Dendritic cell treated with granulocyte-macrophage colony-stimulating factor and Interleukin-4, amounts not matched to agents 40 ng/mL and 50 ng/mL, for 4 days (primary cell): ENCODE results near the gene UBE2R2.
"Not testable (repeated sequence)": the region's sequence is repeated elsewhere in the genome, so short reads cannot be mapped to it uniquely, and the experiment has no call there.

Experiments used
- H3K27ac Mint-ChIP-seq: one replicate; pipeline ENCODE4 v1.8.0; 2022; ENCODE audit warnings: mild to moderate bottlenecking, mixed read lengths
- H3K27me3 Mint-ChIP-seq: one replicate; pipeline ENCODE4 v1.8.0; 2022; ENCODE audit warnings: mild to moderate bottlenecking, mixed read lengths
- H3K36me3 Mint-ChIP-seq: one replicate; pipeline ENCODE4 v1.8.0; 2022; ENCODE audit warnings: low read depth, mixed read lengths
- H3K4me1 Mint-ChIP-seq: one replicate; pipeline ENCODE4 v1.8.0; 2022; ENCODE audit warnings: low read depth, mixed read lengths
- H3K4me3 Mint-ChIP-seq: one replicate; pipeline ENCODE4 v1.8.0; 2022; ENCODE audit warnings: mild to moderate bottlenecking, moderate library complexity, mixed read lengths
- H3K9me3 Mint-ChIP-seq: one replicate; pipeline ENCODE4 v1.8.0; 2022; ENCODE audit warnings: mixed read lengths
- intact Hi-C: fragments of 100-400 bp; cut with micrococcal nuclease; formaldehyde crosslinking; loops from one replicate; pipeline ENCODE4 v1.15.0; 2022

Gene UBE2R2

GRCh38 chr9:33868440-33868973 lies 51.5 kb downstream of the UBE2R2 start:
- peaks cover 29% of the 10 kb centered on the region for H3K36me3 Mint-ChIP-seq
- peaks cover 49% of the 10 kb centered on the region for H3K4me1 Mint-ChIP-seq
- peak overlapping the region; percentile 77 for H3K27ac Mint-ChIP-seq
- intact Hi-C loops, result no loop called here
- peak overlapping the region; percentile 17 for H3K4me3 Mint-ChIP-seq
- no peaks in the 10 kb centered on the region for H3K27me3 Mint-ChIP-seq
- H3K9me3 Mint-ChIP-seq, result no peaks in the 10 kb centered on the region

- intact Hi-C loops, H3K4me3 Mint-ChIP-seq, H3K9me3 Mint-ChIP-seq, H3K27ac Mint-ChIP-seq, H3K27me3 Mint-ChIP-seq: not testable (repeated sequence)
- H3K36me3 Mint-ChIP-seq, result peaks cover 26% of the 10 kb centered on the region
- peaks cover 49% of the 10 kb centered on the region for H3K4me1 Mint-ChIP-seq
Measured at GRCh38 chr9:33869243-33869642, 52.3 kb downstream of the UBE2R2 start.

GRCh38 chr9:33877727-33878489 lies 60.9 kb downstream of the UBE2R2 start:
- H3K4me1 Mint-ChIP-seq, result peaks cover 32% of the 10 kb centered on the region
- peak overlapping the region; percentile 40 for H3K27ac Mint-ChIP-seq
- H3K27me3 Mint-ChIP-seq, result no peaks in the 10 kb centered on the region
- intact Hi-C loops, result no loop called here
- H3K9me3 Mint-ChIP-seq, result no peaks in the 10 kb centered on the region
- no peak overlapping the region for H3K4me3 Mint-ChIP-seq
- no peaks in the 10 kb centered on the region for H3K36me3 Mint-ChIP-seq

- Mint-ChIP-seq H3K27me3 (no peaks in the 10 kb centered on the region), H3K9me3 (no peaks in the 10 kb centered on the region), H3K4me3 (no peak overlapping the region), H3K4me1 (peaks cover 32% of the 10 kb centered on the region), H3K27ac (peak overlapping the region; percentile 40), H3K36me3 (no peaks in the 10 kb centered on the region)
- intact Hi-C loops, result no loop called here
Measured at GRCh38 chr9:33878691-33879366, 61.9 kb downstream of the UBE2R2 start.

- H3K4me3 Mint-ChIP-seq, result no peak overlapping the region
- peaks cover 32% of the 10 kb centered on the region for H3K4me1 Mint-ChIP-seq
- H3K9me3 Mint-ChIP-seq, result no peaks in the 10 kb centered on the region
- no peaks in the 10 kb centered on the region for H3K27me3 Mint-ChIP-seq
- no peaks in the 10 kb centered on the region for H3K36me3 Mint-ChIP-seq
- intact Hi-C loops, result no loop called here
- H3K27ac Mint-ChIP-seq, result peak overlapping the region; percentile 78
Measured at GRCh38 chr9:33880211-33881089, 63.5 kb downstream of the UBE2R2 start.

- H3K36me3 Mint-ChIP-seq, result no peaks in the 10 kb centered on the region
- H3K9me3 Mint-ChIP-seq, result no peaks in the 10 kb centered on the region
- H3K27me3 Mint-ChIP-seq, result no peaks in the 10 kb centered on the region
- intact Hi-C loops, result no loop called here
- peaks cover 32% of the 10 kb centered on the region for H3K4me1 Mint-ChIP-seq
- no peak overlapping the region for H3K4me3 Mint-ChIP-seq
- no peak overlapping the region for H3K27ac Mint-ChIP-seq
Measured at GRCh38 chr9:33881635-33882034, 64.7 kb downstream of the UBE2R2 start.

GRCh38 chr9:33884856-33885701 lies 68.1 kb downstream of the UBE2R2 start:
- peaks cover 20% of the 10 kb centered on the region for H3K36me3 Mint-ChIP-seq
- intact Hi-C loops, result no loop called here
- no peak overlapping the region for H3K4me3 Mint-ChIP-seq
- no peak overlapping the region for H3K27ac Mint-ChIP-seq
- H3K9me3 Mint-ChIP-seq, result no peaks in the 10 kb centered on the region
- H3K27me3 Mint-ChIP-seq, result no peaks in the 10 kb centered on the region
- H3K4me1 Mint-ChIP-seq, result peaks cover 14% of the 10 kb centered on the region

GRCh38 chr9:33885948-33886347 lies 69.0 kb downstream of the UBE2R2 start:
- Mint-ChIP-seq H3K27ac (no peak overlapping the region), H3K4me3 (no peak overlapping the region), H3K27me3 (no peaks in the 10 kb centered on the region), H3K4me1 (peaks cover 7% of the 10 kb centered on the region), H3K9me3 (no peaks in the 10 kb centered on the region), H3K36me3 (peaks cover 28% of the 10 kb centered on the region)
- intact Hi-C loops, result no loop called here

GRCh38 chr9:33893861-33894260 lies 76.9 kb downstream of the UBE2R2 start:
- Mint-ChIP-seq H3K27me3 (no peaks in the 10 kb centered on the region), H3K27ac (no peak overlapping the region), H3K36me3 (peaks cover 42% of the 10 kb centered on the region), H3K4me1 (no peaks in the 10 kb centered on the region), H3K9me3 (no peaks in the 10 kb centered on the region), H3K4me3 (no peak overlapping the region)
- intact Hi-C loops, result no loop called here

GRCh38 chr9:33894316-33894715 lies 77.4 kb downstream of the UBE2R2 start:
- Mint-ChIP-seq H3K4me3 (no peak overlapping the region), H3K4me1 (no peaks in the 10 kb centered on the region), H3K9me3 (no peaks in the 10 kb centered on the region), H3K36me3 (peaks cover 42% of the 10 kb centered on the region), H3K27me3 (no peaks in the 10 kb centered on the region), H3K27ac (no peak overlapping the region)
- intact Hi-C loops, result no loop called here

GRCh38 chr9:33903157-33903780 lies 86.3 kb downstream of the UBE2R2 start:
- no peak overlapping the region for H3K27ac Mint-ChIP-seq
- no peaks in the 10 kb centered on the region for H3K9me3 Mint-ChIP-seq
- H3K4me1 Mint-ChIP-seq, result peaks cover 14% of the 10 kb centered on the region
- peaks cover 56% of the 10 kb centered on the region for H3K36me3 Mint-ChIP-seq
- H3K4me3 Mint-ChIP-seq, result no peak overlapping the region
- no peaks in the 10 kb centered on the region for H3K27me3 Mint-ChIP-seq
- intact Hi-C loops, result no loop called here

GRCh38 chr9:33905137-33905536 lies 88.2 kb downstream of the UBE2R2 start:
- Mint-ChIP-seq H3K4me1 (peaks cover 14% of the 10 kb centered on the region), H3K4me3 (no peak overlapping the region), H3K27ac (no peak overlapping the region), H3K9me3 (no peaks in the 10 kb centered on the region), H3K27me3 (no peaks in the 10 kb centered on the region), H3K36me3 (peaks cover 52% of the 10 kb centered on the region)
- intact Hi-C loops, result no loop called here

- no peak overlapping the region for H3K4me3 Mint-ChIP-seq
- intact Hi-C loops, result no loop called here
Measured at GRCh38 chr9:33906769-33907168, 89.8 kb downstream of the UBE2R2 start.

More at GRCh38 chr9:33906769-33907168, 89.8 kb downstream of the UBE2R2 start:
- H3K27me3 Mint-ChIP-seq, result no peaks in the 10 kb centered on the region
- H3K36me3 Mint-ChIP-seq, result peaks cover 40% of the 10 kb centered on the region
- H3K9me3 Mint-ChIP-seq, result no peaks in the 10 kb centered on the region
- H3K27ac Mint-ChIP-seq, result no peak overlapping the region
- peaks cover 14% of the 10 kb centered on the region for H3K4me1 Mint-ChIP-seq
